ENCODE results near the gene CXCR3. TPM values are rescaled to one million over a fixed set of nuclear protein-coding genes. Genes with fewer than 3 reads are reported as not detected.

CXCR3 gene
- total RNA-seq, 1 donor from 2014 or later: 166 TPM

Other genes starting within 250 kb of the CXCR3 start
- gene OGT, start 85.4 kb downstream of the CXCR3 start, total RNA-seq: 309 and 317 TPM in 2 replicates
- 5.7 and 6.0 TPM in 2 replicates for gene GCNA, start 40.1 kb downstream of the CXCR3 start, total RNA-seq
- gene CXorf49, start 99.8 kb upstream of the CXCR3 start, total RNA-seq: not detected in 2 replicates
- not detected in 2 replicates for gene CXorf49B, start 144.8 kb upstream of the CXCR3 start, total RNA-seq